Smooth muscle cell (in vitro differentiated cells): ENCODE results near the gene PDE9A. TPM values are rescaled to one million over a fixed set of nuclear protein-coding genes. Genes with fewer than 3 reads are reported as not detected.

ENCODE experiments used
- DNase-seq: peaks from one replicate; lab custom pipeline; 2025; ENCODE audit not compliant: unreplicated experiment; lab: John Stamatoyannopoulos, UW
- H2AFZ ChIP-seq: fragments of 200-600 bp; sonication (generic); 2 replicates; pipeline ENCODE4 v1.6.0; 2016; ENCODE audit warnings: antibody characterized with exemption, low read depth, mild to moderate bottlenecking
- H3F3A ChIP-seq: fragments of 200-600 bp; sonication (generic); 2 replicates; pipeline ENCODE4 v1.6.0; 2017; ENCODE audit warnings: antibody characterized with exemption, low read depth
- H3K27ac ChIP-seq: fragments of 200-600 bp; sonication (generic); 2 replicates; pipeline ENCODE4 v1.5.1; 2016; ENCODE audit warnings: low read depth, mild to moderate bottlenecking
- H3K27me3 ChIP-seq: fragments of 200-600 bp; sonication (generic); 2 replicates; pipeline ENCODE4 v1.6.1; 2016; ENCODE audit warnings: low read depth, mild to moderate bottlenecking
- H3K36me3 ChIP-seq: fragments of 200-600 bp; sonication (generic); 2 replicates; pipeline ENCODE4 v1.5.1; 2016; ENCODE audit warnings: low read depth
- H3K4me1 ChIP-seq: fragments of 200-600 bp; sonication (generic); 2 replicates; pipeline ENCODE4 v1.5.1; 2016; ENCODE audit warnings: low read depth
- H3K4me2 ChIP-seq: fragments of 200-600 bp; sonication (generic); 2 replicates; pipeline ENCODE4 v1.6.0; 2016; ENCODE audit warnings: mild to moderate bottlenecking
- H3K4me3 ChIP-seq: fragments of 200-600 bp; sonication (generic); 2 replicates; pipeline ENCODE4 v1.5.1; 2016; ENCODE audit warnings: mild to moderate bottlenecking
- H3K79me2 ChIP-seq: fragments of 200-600 bp; sonication (generic); 2 replicates; pipeline ENCODE4 v1.6.0; 2016; ENCODE audit warnings: low read depth, mild to moderate bottlenecking
- H3K9ac ChIP-seq: fragments of 200-600 bp; sonication (generic); 2 replicates; pipeline ENCODE4 v1.6.0; 2016; ENCODE audit warnings: low read depth
- H3K9me3 ChIP-seq: fragments of 200-600 bp; sonication (generic); replicated peaks from 2 replicates; pipeline ENCODE4 v1.5.1; 2016; ENCODE audit warnings: low read depth
- H4K20me1 ChIP-seq: fragments of 200-600 bp; sonication (generic); 2 replicates; pipeline ENCODE4 v1.6.0; 2016; ENCODE audit warnings: low read depth
- WGBS: methylation state at CpG from one replicate; pipeline ENCODE4 v1.1.7; 2016; ENCODE audit warnings: low lambda C conversion rate; 5-methylcytosine and 5-hydroxymethylcytosine counted together
- polyA plus RNA-seq: library from polyadenylated mRNA; unstranded; fragments of >200 nt; fragmentation: Nextera tagmentation; extraction: Ambion mirVana; gene quantifications from 2 replicates; pipeline ENCODE4 v1.2.1, GENCODE V29; 2016
- total RNA-seq: library from RNA; depleted of rRNA; stranded (reverse); fragments of >200 nt; gene quantifications from 2 replicates; pipeline ENCODE4 v1.2.3, GENCODE V29; 2014
- TF ChIP-seq, protein P1 (sequence below): fragments of 200-600 bp; sonication (generic); IDR thresholded peaks from 2 replicates; pipeline ENCODE4 v1.5.1; 2017; ENCODE audit warnings: borderline replicate concordance, mild to moderate bottlenecking, antibody characterized with exemption; ENCODE audit not compliant: insufficient read depth, poor library complexity, severe bottlenecking

The PDE9A gene
- total and polyA plus RNA-seq, 2 experiments from 2014 or later: 4.3 to 12.3 TPM

DNA sequence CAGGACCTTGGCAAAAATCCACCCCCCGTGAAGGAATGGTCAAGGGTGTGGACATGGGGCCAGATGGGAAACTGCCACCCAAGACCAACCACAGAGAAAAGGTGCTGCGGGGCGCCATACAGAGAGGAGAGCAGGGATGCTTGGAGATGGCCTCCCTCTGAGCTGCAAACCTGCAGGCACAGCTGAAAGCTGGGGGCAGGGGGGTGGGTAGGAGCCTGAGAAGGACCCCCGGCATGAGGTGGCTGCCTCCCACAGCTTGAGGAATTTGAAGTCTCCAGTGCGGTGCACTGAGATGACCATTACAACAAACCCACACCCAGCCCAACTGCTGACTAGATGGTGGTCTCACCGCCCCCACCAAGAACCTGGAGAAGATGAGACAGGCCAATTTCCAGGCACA is 141.1 kb downstream of the PDE9A start:
- no peaks in the 10 kb centered on the region for H3K4me1 ChIP-seq
- no peak overlapping the region for H3K27ac ChIP-seq

DNA sequence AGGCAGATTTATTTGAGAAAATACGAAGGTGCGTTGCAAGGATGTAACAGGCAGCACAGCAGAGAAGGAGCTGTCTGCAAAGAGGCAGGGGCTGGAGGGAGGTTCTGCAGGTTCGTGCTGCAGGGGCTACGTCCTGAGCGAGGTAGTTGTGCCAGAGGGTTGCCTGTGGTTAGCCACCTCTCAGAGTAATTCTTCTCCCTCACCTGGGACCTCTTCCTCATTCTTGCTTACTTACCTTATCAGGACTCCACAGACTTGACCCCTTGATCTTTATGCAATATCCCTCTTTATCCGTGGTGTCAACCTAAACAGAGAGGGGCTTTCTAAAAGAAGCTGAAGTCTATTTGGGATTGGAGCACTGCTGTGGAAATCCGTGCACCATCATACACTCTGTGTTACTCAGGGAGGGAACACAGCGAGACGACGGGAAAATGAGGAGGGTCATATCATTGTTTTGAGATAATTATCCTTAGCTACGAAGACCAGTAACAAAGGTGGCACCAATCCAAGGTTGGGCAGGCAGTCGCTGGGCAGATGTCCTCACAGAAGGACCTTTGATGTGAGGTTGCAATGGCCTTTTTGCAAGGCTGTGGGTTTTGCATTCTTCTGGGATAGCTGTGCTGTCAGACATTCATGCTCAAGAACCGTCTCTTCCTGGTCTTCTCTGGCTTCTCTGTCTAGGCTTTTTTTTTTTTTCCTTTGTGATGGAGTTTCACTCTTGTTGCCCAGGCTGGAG is 143.1 kb downstream of the PDE9A start:
- 75% methylated on average over 13 of the region's 13 CpGs for WGBS
- no peak overlapping the region for H3K9ac ChIP-seq
- no peak overlapping the region for H3K4me2 ChIP-seq
- H3F3A ChIP-seq: no peaks in the 10 kb centered on the region
- no peaks in the 10 kb centered on the region for H3K79me2 ChIP-seq
- H3K27me3 ChIP-seq: no peaks in the 10 kb centered on the region
- DNase-seq: no peak
- no peak overlapping the region for H3K27ac ChIP-seq
- H4K20me1 ChIP-seq: no peaks in the 10 kb centered on the region
- no peak overlapping the region for H2AFZ ChIP-seq
- H3K4me1 ChIP-seq: no peaks in the 10 kb centered on the region
- H3K36me3 ChIP-seq: no peaks in the 10 kb centered on the region
- TF ChIP-seq, protein P1, sequence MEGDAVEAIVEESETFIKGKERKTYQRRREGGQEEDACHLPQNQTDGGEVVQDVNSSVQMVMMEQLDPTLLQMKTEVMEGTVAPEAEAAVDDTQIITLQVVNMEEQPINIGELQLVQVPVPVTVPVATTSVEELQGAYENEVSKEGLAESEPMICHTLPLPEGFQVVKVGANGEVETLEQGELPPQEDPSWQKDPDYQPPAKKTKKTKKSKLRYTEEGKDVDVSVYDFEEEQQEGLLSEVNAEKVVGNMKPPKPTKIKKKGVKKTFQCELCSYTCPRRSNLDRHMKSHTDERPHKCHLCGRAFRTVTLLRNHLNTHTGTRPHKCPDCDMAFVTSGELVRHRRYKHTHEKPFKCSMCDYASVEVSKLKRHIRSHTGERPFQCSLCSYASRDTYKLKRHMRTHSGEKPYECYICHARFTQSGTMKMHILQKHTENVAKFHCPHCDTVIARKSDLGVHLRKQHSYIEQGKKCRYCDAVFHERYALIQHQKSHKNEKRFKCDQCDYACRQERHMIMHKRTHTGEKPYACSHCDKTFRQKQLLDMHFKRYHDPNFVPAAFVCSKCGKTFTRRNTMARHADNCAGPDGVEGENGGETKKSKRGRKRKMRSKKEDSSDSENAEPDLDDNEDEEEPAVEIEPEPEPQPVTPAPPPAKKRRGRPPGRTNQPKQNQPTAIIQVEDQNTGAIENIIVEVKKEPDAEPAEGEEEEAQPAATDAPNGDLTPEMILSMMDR: no peak
- H3K4me3 ChIP-seq: no peak overlapping the region
- H3K9me3 ChIP-seq: no peaks in the 10 kb centered on the region

More for the DNA sequence above, 141.1 kb downstream of the PDE9A start:
- no peak overlapping the region for H3K9ac ChIP-seq
- no peaks in the 10 kb centered on the region for H3K9me3 ChIP-seq
- no peak overlapping the region for H3K4me3 ChIP-seq
- no peaks in the 10 kb centered on the region for H4K20me1 ChIP-seq
- no peaks in the 10 kb centered on the region for H3F3A ChIP-seq
- no peak for DNase-seq
- no peaks in the 10 kb centered on the region for H3K79me2 ChIP-seq
- TF ChIP-seq, protein P1: no peak
- no peaks in the 10 kb centered on the region for H3K36me3 ChIP-seq
- 68% methylated on average over 6 of the region's 6 CpGs for WGBS
- H3K4me2 ChIP-seq: no peak overlapping the region
- no peaks in the 10 kb centered on the region for H3K27me3 ChIP-seq
- no peak overlapping the region for H2AFZ ChIP-seq

DNA sequence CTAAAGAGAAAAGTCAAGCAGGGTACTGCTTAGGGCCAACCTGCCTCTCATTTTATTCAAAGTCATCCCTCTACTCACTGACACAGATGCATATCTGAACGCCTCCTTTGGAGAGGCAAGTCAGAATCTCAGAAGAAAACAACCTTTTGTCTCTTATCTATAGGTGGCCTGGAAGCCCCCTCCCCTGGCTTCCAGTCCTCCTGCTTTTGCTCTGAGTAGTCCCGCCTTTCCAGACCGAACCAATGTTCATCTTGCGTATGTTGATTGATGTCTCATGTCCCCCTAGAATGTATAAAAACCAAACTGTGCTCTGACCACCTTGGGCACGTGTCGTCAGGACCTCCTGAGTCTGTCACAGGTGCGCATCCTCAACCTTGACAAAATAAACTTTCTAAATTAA is 144.1 kb downstream of the PDE9A start:
- DNase-seq: no peak
- H4K20me1 ChIP-seq: no peaks in the 10 kb centered on the region
- H3K79me2 ChIP-seq: no peaks in the 10 kb centered on the region
- H3K4me3 ChIP-seq: no peak overlapping the region
- H3K9ac ChIP-seq: no peak overlapping the region
- H3K9me3 ChIP-seq: no peaks in the 10 kb centered on the region
- H3K4me2 ChIP-seq: no peak overlapping the region
- no peak overlapping the region for H2AFZ ChIP-seq
- H3K27ac ChIP-seq: no peak overlapping the region
- H3K36me3 ChIP-seq: no peaks in the 10 kb centered on the region
- H3K27me3 ChIP-seq: no peaks in the 10 kb centered on the region
- 90% methylated on average over 7 of the region's 7 CpGs for WGBS
- TF ChIP-seq, protein P1: no peak
- H3F3A ChIP-seq: no peaks in the 10 kb centered on the region
- H3K4me1 ChIP-seq: no peaks in the 10 kb centered on the region

DNA sequence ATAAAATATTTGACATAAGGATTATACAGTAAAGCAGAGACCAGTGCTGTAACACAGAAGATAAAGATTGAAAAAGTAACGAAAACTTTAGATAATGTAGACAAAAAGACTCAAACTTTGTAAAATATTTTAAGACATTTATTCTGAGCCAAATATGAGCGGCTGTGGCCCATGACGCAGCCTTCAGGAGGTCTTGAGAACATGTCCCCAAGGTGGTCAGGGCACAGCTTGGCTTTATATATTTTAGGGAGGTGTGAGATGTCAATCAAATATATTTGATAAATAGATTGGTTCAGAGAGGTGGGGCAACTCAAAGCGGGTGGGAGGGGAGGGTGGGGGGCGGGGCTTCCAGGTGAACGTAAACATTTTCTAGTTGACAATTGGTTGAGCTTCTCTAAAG is 144.7 kb downstream of the PDE9A start:
- Histone ChIP-seq H3F3A (no peaks in the 10 kb centered on the region), H3K4me2 (no peak overlapping the region), H2AFZ (no peak overlapping the region), H3K79me2 (no peaks in the 10 kb centered on the region), H3K9ac (no peak overlapping the region), H3K36me3 (no peaks in the 10 kb centered on the region), H3K4me1 (no peaks in the 10 kb centered on the region), H3K27me3 (no peaks in the 10 kb centered on the region), H4K20me1 (no peaks in the 10 kb centered on the region), H3K9me3 (no peaks in the 10 kb centered on the region), H3K27ac (no peak overlapping the region), H3K4me3 (no peak overlapping the region)
- DNase-seq: no peak
- WGBS: 90% methylated on average over 6 of the region's 6 CpGs
- TF ChIP-seq, protein P1: no peak
